DND-41 (cell line): ENCODE measurements around the gene HTR3C.

Experiments used
- ATAC-seq: fragments of 200-7000 bp; cut with Tn5 transposase; 3 replicates; pipeline ENCODE4 v1.9.1; 2021; ENCODE audit warnings: low read depth; ENCODE audit not compliant: insufficient read depth
- DNase-seq: peaks from one replicate; pipeline ENCODE4 v3.0.0-alpha.2; 2020
- H2AFZ ChIP-seq: 2 replicates; pipeline ENCODE4 v1.6.0; 2012; ENCODE audit warnings: low read depth, low read length
- H3K27ac ChIP-seq: 2 replicates; pipeline ENCODE4 v1.5.1; 2012; ENCODE audit warnings: low read length, inconsistent platforms
- H3K27me3 ChIP-seq: fragments of 200-600 bp; sonication (generic); 2 replicates; pipeline ENCODE4 v1.6.0; 2012; ENCODE audit warnings: low read length, mild to moderate bottlenecking, inconsistent platforms; ENCODE audit not compliant: insufficient read depth, poor library complexity
- H3K36me3 ChIP-seq: 2 replicates; pipeline ENCODE4 v1.5.1; 2012; ENCODE audit warnings: low read length, inconsistent platforms; ENCODE audit not compliant: insufficient read depth
- H3K4me1 ChIP-seq: 2 replicates; pipeline ENCODE4 v1.5.1; 2012; ENCODE audit warnings: mild to moderate bottlenecking, low read length; ENCODE audit not compliant: insufficient read depth
- H3K4me2 ChIP-seq: 2 replicates; pipeline ENCODE4 v1.6.0; 2012; ENCODE audit warnings: mild to moderate bottlenecking, moderate library complexity, low read length, inconsistent platforms; ENCODE audit not compliant: insufficient read depth
- H3K4me3 ChIP-seq, 2 experiments: fragments of 200-600 bp in 1 of 2; shearing (Covaris generic) in 1 of 2; 2 replicates each; pipeline ENCODE4 v1.5.1; 2012 to 2016; ENCODE audit warnings: inconsistent platforms in 2 of 2, low read length in 2 of 2, mild to moderate bottlenecking in 2 of 2, low read depth in 1 of 2, moderate library complexity in 1 of 2
- H3K79me2 ChIP-seq: 2 replicates; pipeline ENCODE4 v1.6.0; 2012; ENCODE audit warnings: low read length, inconsistent platforms; ENCODE audit not compliant: insufficient read depth
- H3K9ac ChIP-seq: 2 replicates; pipeline ENCODE4 v1.6.0; 2012; ENCODE audit warnings: low read depth, mild to moderate bottlenecking, inconsistent platforms, low read length, moderate library complexity
- H3K9me3 ChIP-seq: 2 replicates; pipeline ENCODE4 v1.5.1; 2012; ENCODE audit warnings: low read length, moderate library complexity, mild to moderate bottlenecking, inconsistent platforms; ENCODE audit not compliant: insufficient read depth, severe bottlenecking
- H4K20me1 ChIP-seq: 2 replicates; pipeline ENCODE4 v1.6.0; 2012; ENCODE audit warnings: low read length; ENCODE audit not compliant: insufficient read depth
- EZH2 ChIP-seq: IDR thresholded peaks from 3 replicates; pipeline ENCODE4 v1.6.1; 2012; ENCODE audit warnings: borderline replicate concordance, low read depth, mild to moderate bottlenecking, moderate library complexity, low read length, inconsistent platforms; ENCODE audit not compliant: severe bottlenecking
- TF ChIP-seq, protein P1 (sequence below): IDR thresholded peaks from 2 replicates; pipeline ENCODE4 v1.5.1; 2012; ENCODE audit warnings: borderline replicate concordance, low read length, moderate library complexity, mild to moderate bottlenecking; ENCODE audit not compliant: poor library complexity, severe bottlenecking; ENCODE audit errors: extremely low read depth

The HTR3C gene

DNA sequence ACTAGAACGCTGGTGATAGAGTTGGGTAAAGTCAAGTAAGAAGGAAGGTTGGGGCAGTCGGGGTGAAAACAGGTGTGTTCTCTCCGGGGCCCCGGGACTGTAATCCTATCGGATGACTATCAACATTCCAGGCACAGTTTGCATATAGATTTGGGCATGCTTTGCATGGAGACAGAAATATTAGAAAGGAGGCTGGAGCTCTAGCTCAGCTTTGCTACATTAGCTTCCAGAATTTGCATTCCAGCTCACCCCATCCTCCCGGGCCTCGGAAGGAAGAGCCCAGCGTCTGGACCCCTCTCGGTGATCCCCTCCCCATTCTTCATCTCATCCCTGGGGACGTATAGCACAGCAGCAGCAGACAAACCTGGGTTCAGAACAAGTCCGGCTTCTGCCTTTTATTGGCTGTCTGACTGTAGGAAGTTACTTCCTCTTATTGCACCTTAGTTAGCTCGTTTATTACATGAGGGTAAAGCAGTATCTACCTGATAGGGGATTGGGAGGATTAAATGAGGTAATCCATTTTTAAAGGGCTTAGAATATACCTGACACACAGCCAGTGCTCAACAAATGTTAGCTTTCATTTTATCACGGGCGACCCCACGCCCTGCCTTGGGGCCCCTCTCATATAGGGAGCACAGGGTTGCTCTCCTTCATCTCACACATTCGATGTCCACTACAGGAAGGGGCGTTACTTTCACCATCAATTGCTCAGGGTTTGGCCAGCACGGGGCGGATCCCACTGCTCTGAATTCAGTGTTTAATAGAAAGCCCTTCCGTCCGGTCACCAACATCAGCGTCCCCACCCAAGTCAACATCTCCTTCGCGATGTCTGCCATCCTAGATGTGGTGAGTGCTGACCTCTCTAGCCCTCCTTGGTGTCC is 47.2 kb downstream of the HTR3C start:
- ATAC-seq (no peak), DNase-seq (no peak)
- Histone ChIP-seq H2AFZ (no peak overlapping the region), H3K4me1 (no peaks in the 10 kb centered on the region), H3K9me3 (no peaks in the 10 kb centered on the region), H3K9ac (no peak overlapping the region), H3K4me3 (no peak overlapping the region), H4K20me1 (no peaks in the 10 kb centered on the region), H3K4me2 (no peak overlapping the region), H3K27me3 (no peaks in the 10 kb centered on the region), H3K27ac (no peak overlapping the region), H3K36me3 (no peaks in the 10 kb centered on the region), H3K79me2 (no peaks in the 10 kb centered on the region)
- TF ChIP-seq, protein P1, sequence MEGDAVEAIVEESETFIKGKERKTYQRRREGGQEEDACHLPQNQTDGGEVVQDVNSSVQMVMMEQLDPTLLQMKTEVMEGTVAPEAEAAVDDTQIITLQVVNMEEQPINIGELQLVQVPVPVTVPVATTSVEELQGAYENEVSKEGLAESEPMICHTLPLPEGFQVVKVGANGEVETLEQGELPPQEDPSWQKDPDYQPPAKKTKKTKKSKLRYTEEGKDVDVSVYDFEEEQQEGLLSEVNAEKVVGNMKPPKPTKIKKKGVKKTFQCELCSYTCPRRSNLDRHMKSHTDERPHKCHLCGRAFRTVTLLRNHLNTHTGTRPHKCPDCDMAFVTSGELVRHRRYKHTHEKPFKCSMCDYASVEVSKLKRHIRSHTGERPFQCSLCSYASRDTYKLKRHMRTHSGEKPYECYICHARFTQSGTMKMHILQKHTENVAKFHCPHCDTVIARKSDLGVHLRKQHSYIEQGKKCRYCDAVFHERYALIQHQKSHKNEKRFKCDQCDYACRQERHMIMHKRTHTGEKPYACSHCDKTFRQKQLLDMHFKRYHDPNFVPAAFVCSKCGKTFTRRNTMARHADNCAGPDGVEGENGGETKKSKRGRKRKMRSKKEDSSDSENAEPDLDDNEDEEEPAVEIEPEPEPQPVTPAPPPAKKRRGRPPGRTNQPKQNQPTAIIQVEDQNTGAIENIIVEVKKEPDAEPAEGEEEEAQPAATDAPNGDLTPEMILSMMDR, result no peak
- no peak for TF ChIP-seq EZH2
